NCI-H187 treated with DMSO at 0.1 percent for 48 hours (cell line): ENCODE results near the gene PRAMEF18.
"Not testable (repeated sequence)": the region's sequence is repeated elsewhere in the genome, so short reads cannot be mapped to it uniquely, and the experiment has no call there.

Experiments
- DNase-seq: peaks from one replicate; lab custom pipeline; 2025; lab: John Stamatoyannopoulos, UW

The PRAMEF18 gene

GRCh38 chr1:13225675-13226204, at the start of gene PRAMEF18:
PRAMEF18 (minus strand) TSS chr1:13226154; CDS start chr1:13226106, 48 bp downstream.
- not testable (repeated sequence) for DNase-seq

GRCh38 chr1:13265124-13265523, 39.2 kb upstream of the PRAMEF18 start:
- DNase-seq, result not testable (repeated sequence)

GRCh38 chr1:13253898-13254297, 27.9 kb upstream of the PRAMEF18 start, which contains the start of gene PRAMEF5:
PRAMEF5 (plus strand) TSS chr1:13254198; CDS start chr1:13259269, 5,071 bp downstream.
- not testable (repeated sequence) for DNase-seq

- DNase-seq, result not testable (repeated sequence)
These were observed 21.2 kb upstream of the PRAMEF18 start for GRCh38 chr1:13247122-13247521.

- DNase-seq, result not testable (repeated sequence)
These were observed 20.6 kb upstream of the PRAMEF18 start for GRCh38 chr1:13246554-13246871.

- DNase-seq, result not testable (repeated sequence)
These were observed 20.0 kb upstream of the PRAMEF18 start for GRCh38 chr1:13245841-13246553.

GRCh38 chr1:13243536-13244263, 17.7 kb upstream of the PRAMEF18 start:
- DNase-seq, result not testable (repeated sequence)

- not testable (repeated sequence) for DNase-seq
These were observed 13.7 kb upstream of the PRAMEF18 start for GRCh38 chr1:13239633-13240032.

- DNase-seq, result not testable (repeated sequence)
These were observed 11.6 kb upstream of the PRAMEF18 start for GRCh38 chr1:13237572-13237971.

GRCh38 chr1:13234057-13234456, 8.1 kb upstream of the PRAMEF18 start:
- not testable (repeated sequence) for DNase-seq

GRCh38 chr1:13232056-13232455, 6.1 kb upstream of the PRAMEF18 start:
- not testable (repeated sequence) for DNase-seq

GRCh38 chr1:13231061-13231750, 5.3 kb upstream of the PRAMEF18 start:
- DNase-seq, result not testable (repeated sequence)

GRCh38 chr1:13230601-13231000, 4.6 kb upstream of the PRAMEF18 start:
- DNase-seq, result not testable (repeated sequence)

- DNase-seq, result not testable (repeated sequence)
These were observed 4.1 kb upstream of the PRAMEF18 start for GRCh38 chr1:13230096-13230495.

GRCh38 chr1:13228343-13228781, 2.4 kb upstream of the PRAMEF18 start:
- no peak for DNase-seq

- not testable (repeated sequence) for DNase-seq
These were observed 1.5 kb upstream of the PRAMEF18 start for GRCh38 chr1:13227271-13228055.

- no peak for DNase-seq
These were observed 1.4 kb downstream of the PRAMEF18 start for GRCh38 chr1:13224480-13225060.

- not testable (repeated sequence) for DNase-seq
These were observed 3.2 kb downstream of the PRAMEF18 start for GRCh38 chr1:13222788-13223187.

- not testable (repeated sequence) for DNase-seq
These were observed 6.8 kb downstream of the PRAMEF18 start for GRCh38 chr1:13219203-13219602.

GRCh38 chr1:13216619-13217018, 9.3 kb downstream of the PRAMEF18 start:
- not testable (repeated sequence) for DNase-seq

GRCh38 chr1:13208712-13209111, 17.2 kb downstream of the PRAMEF18 start:
- not testable (repeated sequence) for DNase-seq
